ENCODE data around the gene PLXNC1.

The PLXNC1 gene

DNA sequence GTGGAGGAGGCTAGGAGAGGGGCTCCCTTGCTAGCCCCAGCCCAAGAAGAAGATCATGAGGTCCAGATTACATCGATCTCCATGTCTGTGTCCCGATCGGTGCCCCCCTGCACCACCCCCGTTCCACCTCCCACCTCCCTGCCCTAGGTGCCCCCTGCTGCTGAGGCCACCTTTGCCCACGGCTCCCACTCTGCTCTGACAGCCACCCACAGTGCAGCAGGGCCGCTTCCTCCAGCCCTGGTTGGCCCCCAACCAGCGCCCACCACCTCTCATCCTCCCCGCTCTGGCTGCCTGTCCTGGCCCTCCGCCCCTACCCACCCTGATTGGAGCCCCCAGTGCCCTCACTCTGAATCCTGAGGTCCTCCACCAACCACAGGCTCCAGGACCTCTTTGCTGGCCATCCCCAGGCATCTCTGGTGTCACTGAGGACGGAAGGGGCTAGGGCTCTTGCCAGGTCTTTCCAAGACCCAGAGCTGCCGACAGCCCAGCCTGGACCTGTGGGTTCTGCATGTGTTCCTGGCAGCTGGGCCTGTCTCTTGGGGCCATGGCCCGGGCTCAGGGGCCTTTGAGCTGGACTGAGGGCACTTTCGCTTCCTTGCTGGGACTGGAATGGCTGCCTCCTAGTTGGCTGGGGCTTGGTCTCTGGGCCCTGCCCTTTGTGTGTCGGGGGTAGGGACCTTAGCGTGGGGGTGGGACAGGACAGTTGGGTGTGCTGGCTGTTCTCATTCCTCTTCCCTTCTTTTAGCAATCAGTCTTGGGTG is 7.2 kb upstream of the PLXNC1 start:
- H3K27me3 ChIP-seq (ENCODE audit: control insufficient read depth, insufficient read depth, low read length), result no peaks in the 10 kb centered on the region
- H3K4me1 ChIP-seq (ENCODE audit: control insufficient read depth, insufficient read depth, low read length), result no peaks in the 10 kb centered on the region
- no peak overlapping the region for H3K4me3 ChIP-seq (ENCODE audit: low read length)
- H3K36me3 ChIP-seq (ENCODE audit: control insufficient read depth, insufficient read depth, low read length), result no peaks in the 10 kb centered on the region
- H3K27ac ChIP-seq (ENCODE audit: low read depth, low read length), result no peak overlapping the region
- no peak overlapping the region for H3K9ac ChIP-seq (ENCODE audit: low read length)

DNA sequence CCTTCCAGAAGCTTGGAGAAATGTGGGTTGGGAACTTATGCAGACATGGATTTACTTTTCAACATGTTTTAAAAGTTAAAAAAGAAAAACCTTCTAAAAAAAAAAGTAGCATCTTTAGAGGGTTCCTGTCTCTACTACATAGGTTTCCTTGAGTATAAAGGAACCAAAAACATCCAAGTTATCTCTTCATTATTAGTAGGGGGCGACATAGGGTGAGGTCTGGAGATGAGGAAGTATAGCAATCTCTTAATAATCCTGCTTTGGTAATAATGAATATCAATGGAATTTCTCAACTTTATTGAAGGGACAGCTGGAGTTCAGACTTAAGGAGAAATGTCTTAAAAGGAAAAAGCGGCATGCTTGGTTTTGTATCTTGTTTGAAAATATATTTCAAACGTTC is 6.5 kb upstream of the PLXNC1 start:
- Histone ChIP-seq H3K27me3 (ENCODE audit: control insufficient read depth, insufficient read depth, low read length) (no peaks in the 10 kb centered on the region), H3K9ac (ENCODE audit: low read length) (no peak overlapping the region), H3K27ac (ENCODE audit: low read depth, low read length) (no peak overlapping the region), H3K4me1 (ENCODE audit: control insufficient read depth, insufficient read depth, low read length) (no peaks in the 10 kb centered on the region), H3K4me3 (ENCODE audit: low read length) (no peak overlapping the region), H3K36me3 (ENCODE audit: control insufficient read depth, insufficient read depth, low read length) (no peaks in the 10 kb centered on the region)

DNA sequence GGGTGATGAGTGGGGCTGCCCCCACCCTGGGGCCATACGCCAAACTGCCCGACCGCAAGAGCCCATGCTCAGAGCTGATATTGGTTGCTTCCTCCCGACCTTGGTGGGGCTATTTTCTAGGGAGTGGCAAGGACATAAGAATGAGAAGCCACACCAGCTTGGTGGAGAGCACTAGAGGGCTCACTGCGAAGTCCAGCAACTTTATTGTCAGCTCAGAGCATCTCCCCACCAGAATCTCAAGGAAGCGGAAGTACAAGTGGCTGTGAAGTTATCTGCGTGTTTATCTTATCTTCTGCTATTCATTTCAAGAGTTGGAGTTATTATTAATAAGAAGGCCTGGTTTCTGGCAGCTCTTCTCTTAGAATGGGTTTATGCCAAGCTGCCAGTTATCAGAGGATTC is 4.9 kb upstream of the PLXNC1 start:
- Histone ChIP-seq H3K9ac (ENCODE audit: low read length) (no peak overlapping the region), H3K36me3 (ENCODE audit: control insufficient read depth, insufficient read depth, low read length) (no peaks in the 10 kb centered on the region), H3K27me3 (ENCODE audit: control insufficient read depth, insufficient read depth, low read length) (no peaks in the 10 kb centered on the region), H3K4me1 (ENCODE audit: control insufficient read depth, insufficient read depth, low read length) (no peaks in the 10 kb centered on the region), H3K27ac (ENCODE audit: low read depth, low read length) (no peak overlapping the region), H3K4me3 (ENCODE audit: low read length) (no peak overlapping the region)

DNA sequence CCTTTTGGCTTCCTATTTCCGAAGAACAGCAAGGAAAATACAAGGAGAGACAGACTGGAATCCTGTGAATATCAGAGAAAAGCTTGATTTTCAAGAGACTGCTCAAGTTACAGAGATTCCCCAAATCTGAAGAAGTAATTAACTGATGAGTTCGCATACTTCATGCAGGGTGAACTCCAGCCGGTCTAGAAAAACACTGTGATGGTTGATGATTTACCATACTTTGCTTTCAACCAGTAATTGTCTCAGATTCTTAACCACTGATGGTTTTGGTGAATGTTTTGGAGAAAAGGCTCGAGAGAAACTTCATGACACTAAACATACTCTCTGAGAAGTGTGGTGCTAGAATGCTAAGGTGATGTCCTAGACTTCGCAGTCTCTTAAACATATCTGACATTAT is 4.4 kb upstream of the PLXNC1 start:
- Histone ChIP-seq H3K4me1 (ENCODE audit: control insufficient read depth, insufficient read depth, low read length) (no peaks in the 10 kb centered on the region), H3K27ac (ENCODE audit: low read depth, low read length) (no peak overlapping the region), H3K36me3 (ENCODE audit: control insufficient read depth, insufficient read depth, low read length) (no peaks in the 10 kb centered on the region), H3K27me3 (ENCODE audit: control insufficient read depth, insufficient read depth, low read length) (no peaks in the 10 kb centered on the region), H3K9ac (ENCODE audit: low read length) (no peak overlapping the region), H3K4me3 (ENCODE audit: low read length) (no peak overlapping the region)

DNA sequence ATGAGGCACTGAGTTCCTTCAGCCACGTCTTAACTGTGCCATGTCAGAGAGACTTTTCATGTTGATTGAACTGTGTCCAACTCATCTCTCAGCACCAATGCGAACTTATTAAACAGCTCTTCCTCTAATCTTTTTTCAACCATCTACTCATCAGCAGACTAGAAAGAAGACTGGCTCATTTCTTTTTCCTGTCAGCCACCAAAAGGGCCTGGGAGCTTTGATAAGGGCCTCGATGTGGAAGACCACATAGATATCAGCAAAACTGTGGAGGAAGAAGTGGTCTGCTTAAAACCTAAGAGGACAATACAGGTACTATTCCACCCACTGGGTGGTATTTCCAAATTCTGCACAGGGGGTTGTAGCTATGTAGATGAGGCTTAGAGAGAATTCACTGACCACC is 3.6 kb upstream of the PLXNC1 start:
- Histone ChIP-seq H3K27me3 (ENCODE audit: control insufficient read depth, insufficient read depth, low read length) (peaks cover 4% of the 10 kb centered on the region), H3K27ac (ENCODE audit: low read depth, low read length) (no peak overlapping the region), H3K36me3 (ENCODE audit: control insufficient read depth, insufficient read depth, low read length) (no peaks in the 10 kb centered on the region), H3K9ac (ENCODE audit: low read length) (no peak overlapping the region), H3K4me3 (ENCODE audit: low read length) (no peak overlapping the region), H3K4me1 (ENCODE audit: control insufficient read depth, insufficient read depth, low read length) (no peaks in the 10 kb centered on the region)

DNA sequence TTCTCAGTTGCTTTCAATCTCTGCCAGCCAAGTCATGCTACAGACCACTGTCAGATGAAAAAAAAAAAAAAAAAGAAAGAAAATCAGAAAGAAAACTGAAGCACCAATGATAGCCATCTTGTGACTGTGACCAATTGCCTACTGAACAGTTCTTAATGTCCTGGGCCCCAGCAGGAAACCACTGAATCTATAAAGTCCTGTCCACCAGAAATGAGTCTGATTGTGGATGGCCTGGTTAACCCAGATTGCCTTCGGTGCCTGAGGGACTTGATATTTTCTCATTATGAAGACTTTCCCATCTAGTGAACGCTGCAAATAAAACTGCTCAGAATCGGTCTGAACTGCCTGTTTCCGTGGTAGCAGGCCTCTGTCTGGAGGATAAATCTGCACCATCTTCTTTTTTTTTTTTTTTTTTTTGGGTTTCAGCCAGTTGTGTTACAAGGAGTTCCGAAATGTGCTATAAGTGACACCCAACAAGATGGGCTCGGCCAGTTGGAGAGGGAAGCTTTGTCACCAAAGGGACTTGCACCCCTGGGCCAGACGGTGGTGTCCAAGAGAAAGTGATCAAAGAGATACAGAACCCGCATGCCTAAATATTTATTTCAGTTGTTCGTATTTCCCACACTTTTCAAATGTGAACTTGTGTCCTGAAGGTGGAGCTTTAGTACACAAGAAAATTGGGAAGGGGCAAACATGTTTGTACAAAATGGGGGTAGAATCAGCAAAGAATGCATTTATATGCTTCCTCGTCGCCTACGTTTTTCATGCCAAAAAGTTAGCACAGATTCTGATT is 3.0 kb upstream of the PLXNC1 start:
- H3K27ac ChIP-seq (ENCODE audit: low read depth, low read length), result no peak overlapping the region
- peaks cover 4% of the 10 kb centered on the region for H3K27me3 ChIP-seq (ENCODE audit: control insufficient read depth, insufficient read depth, low read length)
- H3K9ac ChIP-seq (ENCODE audit: low read length), result no peak overlapping the region
- no peaks in the 10 kb centered on the region for H3K36me3 ChIP-seq (ENCODE audit: control insufficient read depth, insufficient read depth, low read length)
- no peaks in the 10 kb centered on the region for H3K4me1 ChIP-seq (ENCODE audit: control insufficient read depth, insufficient read depth, low read length)
- H3K4me3 ChIP-seq (ENCODE audit: low read length), result no peak overlapping the region

DNA sequence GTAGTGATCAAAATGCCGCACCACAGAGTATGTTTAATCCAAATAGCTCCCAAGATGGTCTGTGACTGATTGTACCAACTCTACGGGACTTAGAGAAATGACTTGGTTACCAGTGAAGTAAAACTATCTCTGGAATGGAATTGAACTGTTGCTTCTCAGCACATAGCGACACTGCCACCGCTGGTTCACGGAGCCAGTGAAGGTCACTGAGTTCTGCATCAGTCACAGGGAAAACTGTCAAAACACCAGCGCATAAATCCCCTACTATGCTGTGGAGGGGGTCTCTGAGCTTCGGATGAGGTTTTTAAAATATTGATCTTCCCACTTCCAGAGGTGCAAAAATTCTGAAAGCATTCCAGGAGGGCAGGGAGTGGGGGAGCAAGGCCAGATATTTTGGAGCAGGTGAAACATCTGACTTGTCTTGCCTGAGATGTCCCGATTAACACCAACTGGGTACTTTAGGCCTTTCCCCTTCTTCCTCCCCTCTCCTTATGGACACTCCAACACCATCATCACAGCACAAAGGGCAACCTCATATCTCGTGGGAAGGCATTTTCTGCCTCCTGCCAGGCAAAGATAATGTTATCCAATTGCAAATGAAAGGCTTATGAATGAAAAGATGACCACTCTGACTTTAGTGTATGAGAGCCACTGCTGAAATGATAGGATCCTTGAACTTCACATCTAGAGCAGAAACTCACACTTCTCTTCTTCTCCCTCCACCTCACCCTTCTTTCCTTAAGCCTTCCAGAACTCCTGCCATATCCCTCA is 2.0 kb upstream of the PLXNC1 start:
- peaks cover 4% of the 10 kb centered on the region for H3K27me3 ChIP-seq (ENCODE audit: control insufficient read depth, insufficient read depth, low read length)
- H3K36me3 ChIP-seq (ENCODE audit: control insufficient read depth, insufficient read depth, low read length), result no peaks in the 10 kb centered on the region
- no peak overlapping the region for H3K27ac ChIP-seq (ENCODE audit: low read depth, low read length)
- H3K4me3 ChIP-seq (ENCODE audit: low read length), result no peak overlapping the region
- no peak overlapping the region for H3K9ac ChIP-seq (ENCODE audit: low read length)
- no peaks in the 10 kb centered on the region for H3K4me1 ChIP-seq (ENCODE audit: control insufficient read depth, insufficient read depth, low read length)

DNA sequence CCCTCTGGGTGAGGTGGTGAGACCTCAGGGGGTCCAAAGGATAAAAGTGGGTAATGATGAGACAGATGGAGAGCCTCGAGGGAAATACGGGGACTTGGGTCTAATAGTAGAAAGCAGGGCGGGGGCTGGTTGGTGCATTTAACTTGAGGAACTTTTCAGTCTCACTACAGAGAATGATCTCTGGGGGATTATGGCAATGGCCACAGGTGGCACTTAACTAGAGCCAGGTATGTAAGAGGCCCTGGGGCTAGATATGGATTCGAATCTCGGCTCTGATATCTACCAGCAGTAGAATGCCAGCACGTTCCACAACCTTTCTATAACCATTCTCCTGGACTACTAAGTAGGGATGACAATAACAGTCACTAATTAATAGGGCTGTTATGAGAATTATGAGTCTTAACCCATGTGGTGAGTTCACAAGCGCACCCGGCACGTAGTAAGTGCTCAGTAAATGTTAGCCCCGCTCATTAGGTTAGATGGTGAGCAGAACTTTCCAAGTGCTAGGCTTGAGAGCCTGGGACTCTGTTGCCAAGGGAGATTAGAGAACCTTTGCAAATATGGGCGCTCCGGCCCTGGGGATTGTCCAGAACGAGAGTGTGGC is 888 bp upstream of the PLXNC1 start:
- Histone ChIP-seq H3K36me3 (ENCODE audit: control insufficient read depth, insufficient read depth, low read length) (no peaks in the 10 kb centered on the region), H3K27ac (ENCODE audit: low read depth, low read length) (no peak overlapping the region), H3K27me3 (ENCODE audit: control insufficient read depth, insufficient read depth, low read length) (peaks cover 4% of the 10 kb centered on the region), H3K4me3 (ENCODE audit: low read length) (peak overlapping the region; percentile 47), H3K4me1 (ENCODE audit: control insufficient read depth, insufficient read depth, low read length) (no peaks in the 10 kb centered on the region), H3K9ac (ENCODE audit: low read length) (no peak overlapping the region)

DNA sequence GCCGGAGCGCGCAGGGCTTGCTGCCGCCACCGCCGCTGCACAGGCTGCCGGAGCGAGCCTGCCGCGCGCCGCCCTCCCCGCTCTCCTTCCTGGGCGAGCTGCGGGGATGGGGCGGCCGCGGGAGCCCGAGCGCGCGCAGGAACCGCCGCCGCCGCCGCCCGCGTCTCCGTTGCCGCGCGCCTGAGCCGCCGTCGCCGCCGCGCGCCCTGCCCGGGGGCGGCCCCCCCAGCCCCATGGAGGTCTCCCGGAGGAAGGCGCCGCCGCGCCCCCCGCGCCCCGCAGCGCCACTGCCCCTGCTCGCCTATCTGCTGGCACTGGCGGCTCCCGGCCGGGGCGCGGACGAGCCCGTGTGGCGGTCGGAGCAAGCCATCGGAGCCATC is 352 bp downstream of the PLXNC1 start:
- Histone ChIP-seq H3K4me3 (ENCODE audit: low read length) (peak overlapping the region; percentile 76), H3K4me1 (ENCODE audit: control insufficient read depth, insufficient read depth, low read length) (no peaks in the 10 kb centered on the region), H3K27me3 (ENCODE audit: control insufficient read depth, insufficient read depth, low read length) (peaks cover 4% of the 10 kb centered on the region), H3K9ac (ENCODE audit: low read length) (no peak overlapping the region), H3K27ac (ENCODE audit: low read depth, low read length) (no peak overlapping the region), H3K36me3 (ENCODE audit: control insufficient read depth, insufficient read depth, low read length) (no peaks in the 10 kb centered on the region)

DNA sequence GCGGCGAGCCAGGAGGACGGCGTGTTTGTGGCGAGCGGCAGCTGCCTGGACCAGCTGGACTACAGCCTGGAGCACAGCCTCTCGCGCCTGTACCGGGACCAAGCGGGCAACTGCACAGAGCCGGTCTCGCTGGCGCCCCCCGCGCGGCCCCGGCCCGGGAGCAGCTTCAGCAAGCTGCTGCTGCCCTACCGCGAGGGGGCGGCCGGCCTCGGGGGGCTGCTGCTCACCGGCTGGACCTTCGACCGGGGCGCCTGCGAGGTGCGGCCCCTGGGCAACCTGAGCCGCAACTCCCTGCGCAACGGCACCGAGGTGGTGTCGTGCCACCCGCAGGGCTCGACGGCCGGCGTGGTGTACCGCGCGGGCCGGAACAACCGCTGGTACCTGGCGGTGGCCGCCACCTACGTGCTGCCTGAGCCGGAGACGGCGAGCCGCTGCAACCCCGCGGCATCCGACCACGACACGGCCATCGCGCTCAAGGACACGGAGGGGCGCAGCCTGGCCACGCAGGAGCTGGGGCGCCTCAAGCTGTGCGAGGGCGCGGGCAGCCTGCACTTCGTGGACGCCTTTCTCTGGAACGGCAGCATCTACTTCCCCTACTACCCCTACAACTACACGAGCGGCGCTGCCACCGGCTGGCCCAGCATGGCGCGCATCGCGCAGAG is 873 bp downstream of the PLXNC1 start:
- H3K36me3 ChIP-seq (ENCODE audit: control insufficient read depth, insufficient read depth, low read length), result no peaks in the 10 kb centered on the region
- peaks cover 4% of the 10 kb centered on the region for H3K27me3 ChIP-seq (ENCODE audit: control insufficient read depth, insufficient read depth, low read length)
- H3K9ac ChIP-seq (ENCODE audit: low read length), result no peak overlapping the region
- no peak overlapping the region for H3K27ac ChIP-seq (ENCODE audit: low read depth, low read length)
- no peaks in the 10 kb centered on the region for H3K4me1 ChIP-seq (ENCODE audit: control insufficient read depth, insufficient read depth, low read length)
- H3K4me3 ChIP-seq (ENCODE audit: low read length), result peak overlapping the region; percentile 76

DNA sequence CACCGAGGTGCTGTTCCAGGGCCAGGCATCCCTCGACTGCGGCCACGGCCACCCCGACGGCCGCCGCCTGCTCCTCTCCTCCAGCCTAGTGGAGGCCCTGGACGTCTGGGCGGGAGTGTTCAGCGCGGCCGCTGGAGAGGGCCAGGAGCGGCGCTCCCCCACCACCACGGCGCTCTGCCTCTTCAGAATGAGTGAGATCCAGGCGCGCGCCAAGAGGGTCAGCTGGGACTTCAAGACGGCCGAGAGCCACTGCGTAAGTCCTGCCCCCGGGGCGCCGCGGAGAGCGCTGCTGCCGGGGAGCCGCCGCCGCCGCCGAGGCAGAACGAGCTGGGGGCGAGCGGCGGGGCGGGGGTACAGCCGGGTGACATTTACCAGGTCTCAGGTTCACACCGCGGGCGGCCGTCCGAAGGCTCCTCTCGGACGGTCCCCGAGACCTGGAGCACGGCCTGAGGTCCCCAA is 1.4 kb downstream of the PLXNC1 start:
- Histone ChIP-seq H3K27ac (ENCODE audit: low read depth, low read length) (no peak overlapping the region), H3K9ac (ENCODE audit: low read length) (no peak overlapping the region), H3K4me1 (ENCODE audit: control insufficient read depth, insufficient read depth, low read length) (no peaks in the 10 kb centered on the region), H3K4me3 (ENCODE audit: low read length) (peak overlapping the region; percentile 76), H3K36me3 (ENCODE audit: control insufficient read depth, insufficient read depth, low read length) (no peaks in the 10 kb centered on the region), H3K27me3 (ENCODE audit: control insufficient read depth, insufficient read depth, low read length) (peaks cover 4% of the 10 kb centered on the region)

All from rectal smooth muscle tissue (tissue), 1 donor.